Sigmoid colon (tissue), 4 donors: ENCODE measurements around the gene WNT16.

Experiments used
- EP300 ChIP-seq, 4 donors: sonication (generic); formaldehyde crosslinking; IDR thresholded peaks; one replicate each; pipeline ENCODE4 v1.6.1; 2017; ENCODE audit warnings: antibody characterized with exemption in 4 of 4
- POLR2A ChIP-seq, 2 donors: fragments of 450-650 bp; IDR thresholded peaks; one replicate each; pipeline ENCODE4 v1.6.1; 2016; ENCODE audit warnings: antibody characterized with exemption in 2 of 2, mild to moderate bottlenecking in 2 of 2, moderate library complexity in 2 of 2
- POLR2AphosphoS5 ChIP-seq, 4 donors: sonication (generic); formaldehyde crosslinking; IDR thresholded peaks; one replicate each; pipeline ENCODE4 v1.6.1; 2017; ENCODE audit warnings: antibody characterized with exemption in 4 of 4
- TF ChIP-seq, protein P1 (sequence below), 4 experiments: fragments of 450-650 bp in 3 of 4; fragments of 200-600 bp in 1 of 4; IDR thresholded peaks; one replicate each; pipeline ENCODE4 v1.5.1; 2016 to 2019; ENCODE audit warnings: antibody characterized with exemption in 4 of 4, mild to moderate bottlenecking in 3 of 4, moderate library complexity in 2 of 4

DNA sequence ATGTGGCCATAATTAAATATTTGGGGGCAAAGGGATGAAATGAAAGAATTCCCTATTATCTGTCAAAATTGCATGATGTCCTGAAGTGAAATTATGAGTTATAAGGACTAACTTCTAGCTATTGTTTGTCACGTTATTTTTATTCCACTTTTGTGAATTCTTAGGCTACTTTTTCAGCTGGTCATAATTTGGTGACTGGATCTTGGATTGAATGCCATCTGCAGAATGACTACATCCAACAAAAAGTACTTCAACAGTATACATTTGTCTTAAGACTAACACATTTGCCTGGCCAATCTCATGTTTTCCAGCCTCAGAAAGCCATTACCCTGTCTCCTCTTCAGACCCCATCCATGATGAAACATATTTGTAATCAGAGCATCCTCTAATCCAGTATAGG is 48.1 kb upstream of the WNT16 start:
- TF ChIP-seq, protein P1, sequence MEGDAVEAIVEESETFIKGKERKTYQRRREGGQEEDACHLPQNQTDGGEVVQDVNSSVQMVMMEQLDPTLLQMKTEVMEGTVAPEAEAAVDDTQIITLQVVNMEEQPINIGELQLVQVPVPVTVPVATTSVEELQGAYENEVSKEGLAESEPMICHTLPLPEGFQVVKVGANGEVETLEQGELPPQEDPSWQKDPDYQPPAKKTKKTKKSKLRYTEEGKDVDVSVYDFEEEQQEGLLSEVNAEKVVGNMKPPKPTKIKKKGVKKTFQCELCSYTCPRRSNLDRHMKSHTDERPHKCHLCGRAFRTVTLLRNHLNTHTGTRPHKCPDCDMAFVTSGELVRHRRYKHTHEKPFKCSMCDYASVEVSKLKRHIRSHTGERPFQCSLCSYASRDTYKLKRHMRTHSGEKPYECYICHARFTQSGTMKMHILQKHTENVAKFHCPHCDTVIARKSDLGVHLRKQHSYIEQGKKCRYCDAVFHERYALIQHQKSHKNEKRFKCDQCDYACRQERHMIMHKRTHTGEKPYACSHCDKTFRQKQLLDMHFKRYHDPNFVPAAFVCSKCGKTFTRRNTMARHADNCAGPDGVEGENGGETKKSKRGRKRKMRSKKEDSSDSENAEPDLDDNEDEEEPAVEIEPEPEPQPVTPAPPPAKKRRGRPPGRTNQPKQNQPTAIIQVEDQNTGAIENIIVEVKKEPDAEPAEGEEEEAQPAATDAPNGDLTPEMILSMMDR (IDR thresholded peaks at IDR 0.05), result no peak
- TF ChIP-seq POLR2AphosphoS5 (IDR thresholded peaks at IDR 0.05) (no peak), POLR2A (IDR thresholded peaks at IDR 0.05) (no peak), EP300 (IDR thresholded peaks at IDR 0.05) (no peak)
